Measurements from ENCODE around the gene UBA7.
"Not testable (repeated sequence)": the region's sequence is repeated elsewhere in the genome, so short reads cannot be mapped to it uniquely, and the experiment has no call there.

The UBA7 gene

DNA sequence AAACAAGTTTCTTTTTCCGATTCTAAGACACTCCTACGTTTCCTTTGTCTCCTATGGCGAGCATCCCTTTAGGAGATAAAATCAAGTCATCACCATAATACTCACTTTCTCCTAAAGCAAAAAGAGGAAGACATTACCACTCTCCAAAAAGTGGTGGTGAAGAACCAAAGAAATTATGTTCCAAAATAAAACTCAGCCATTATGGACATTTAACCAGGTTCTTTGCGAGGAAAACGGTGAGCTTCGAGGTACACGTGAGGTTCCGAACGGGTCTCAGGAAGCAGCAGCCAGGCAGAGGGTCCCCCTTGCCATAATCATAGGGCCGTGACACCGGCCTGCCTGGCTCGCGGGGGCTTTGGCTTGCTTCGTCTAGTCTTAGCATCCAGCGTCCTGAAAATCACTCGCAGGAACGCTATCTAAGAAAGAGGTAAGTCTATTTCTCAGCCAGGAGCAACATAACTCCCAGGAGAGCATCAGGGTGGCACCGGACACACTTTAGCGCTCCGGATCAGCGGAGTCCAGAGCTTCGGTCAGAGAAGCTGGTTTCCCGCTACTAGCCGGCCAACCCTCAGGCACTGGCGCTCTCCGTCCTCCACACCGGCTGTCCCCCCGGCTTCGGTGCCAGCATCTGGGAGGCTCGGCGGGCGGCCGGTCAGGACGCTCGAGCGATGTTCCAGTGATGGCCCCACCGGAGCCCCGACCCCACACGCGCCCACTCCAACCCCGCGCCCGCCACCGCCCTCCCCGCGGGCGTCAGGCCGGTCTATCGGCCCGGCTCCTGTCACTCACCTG lies 28.0 kb downstream of the UBA7 start:
- no peak for DNase-seq

DNA sequence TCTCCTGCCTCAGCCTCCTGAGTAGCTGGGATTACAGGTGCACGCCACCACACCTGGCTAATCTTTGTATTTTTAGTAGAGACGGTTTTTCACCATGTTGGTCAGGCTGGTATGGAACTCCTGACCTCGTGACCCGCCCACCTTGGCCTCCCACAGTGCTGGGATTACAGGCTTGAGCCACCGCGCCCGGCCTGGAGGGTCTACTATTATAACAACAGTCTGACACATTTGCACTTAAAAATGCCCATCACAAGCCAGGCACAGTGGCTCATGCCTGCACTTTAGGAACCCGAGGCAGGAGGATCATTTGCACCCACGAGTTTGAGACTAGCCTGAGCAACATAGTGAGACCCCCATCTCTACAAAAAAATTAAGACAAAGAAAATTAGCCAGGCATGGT lies 31.5 kb downstream of the UBA7 start:
- DNase-seq, result not testable (repeated sequence)

DNA sequence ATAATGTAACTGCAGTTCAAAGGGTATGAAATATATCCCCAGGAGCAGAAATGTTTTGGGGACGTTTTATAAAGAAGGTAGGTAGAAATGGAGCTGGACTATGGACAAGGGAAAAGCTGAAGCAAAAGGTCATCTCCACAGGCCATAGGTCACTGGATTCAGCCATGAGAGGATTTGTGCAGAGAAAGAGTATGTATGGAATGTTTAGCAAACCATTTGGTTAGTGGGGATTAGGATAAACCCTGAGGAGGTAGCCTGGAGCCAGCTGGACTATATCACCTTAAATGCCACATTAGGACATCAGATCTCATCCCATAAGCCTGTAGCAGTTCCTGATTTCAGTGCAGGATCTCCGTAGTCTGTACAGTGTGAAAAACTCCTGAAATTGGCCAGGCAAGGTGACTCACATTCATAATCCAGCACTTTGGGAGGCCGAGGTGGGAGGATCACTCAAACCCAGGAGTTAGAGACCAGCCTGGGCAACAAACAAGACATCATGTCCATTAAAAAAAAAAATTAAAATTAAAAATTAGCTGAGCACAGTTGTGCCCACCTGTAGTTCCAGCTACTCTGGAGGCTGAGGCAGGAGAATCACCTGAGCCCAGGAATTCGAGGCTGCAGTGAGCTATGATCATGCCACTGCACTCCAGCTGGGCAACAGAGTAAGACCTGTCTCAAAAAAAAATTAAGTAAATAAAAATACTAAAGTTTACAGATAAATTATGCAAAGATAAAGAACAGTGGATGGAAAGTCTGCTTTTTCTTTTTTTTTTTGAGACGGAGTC lies 32.1 kb downstream of the UBA7 start:
- DNase-seq, result no peak

DNA sequence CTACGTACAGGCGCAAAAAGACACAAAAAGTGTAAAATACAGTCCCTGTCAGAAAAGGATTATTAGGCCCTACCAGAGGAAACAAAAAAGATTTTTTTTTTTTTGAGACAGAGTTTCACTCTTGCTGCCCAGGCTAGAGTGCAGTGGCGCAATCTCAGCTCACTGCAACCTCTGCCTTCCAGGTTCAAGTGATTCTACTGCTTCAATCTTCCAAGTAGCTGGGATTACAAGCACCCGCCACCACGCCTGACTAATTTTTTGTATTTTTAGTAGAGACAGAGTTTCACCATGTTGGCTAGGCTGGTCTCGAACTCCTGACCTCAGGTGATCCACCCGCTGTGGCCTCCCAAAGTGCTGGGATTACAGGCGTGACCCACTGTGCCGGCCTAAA lies 32.8 kb downstream of the UBA7 start:
- not testable (repeated sequence) for DNase-seq

DNA sequence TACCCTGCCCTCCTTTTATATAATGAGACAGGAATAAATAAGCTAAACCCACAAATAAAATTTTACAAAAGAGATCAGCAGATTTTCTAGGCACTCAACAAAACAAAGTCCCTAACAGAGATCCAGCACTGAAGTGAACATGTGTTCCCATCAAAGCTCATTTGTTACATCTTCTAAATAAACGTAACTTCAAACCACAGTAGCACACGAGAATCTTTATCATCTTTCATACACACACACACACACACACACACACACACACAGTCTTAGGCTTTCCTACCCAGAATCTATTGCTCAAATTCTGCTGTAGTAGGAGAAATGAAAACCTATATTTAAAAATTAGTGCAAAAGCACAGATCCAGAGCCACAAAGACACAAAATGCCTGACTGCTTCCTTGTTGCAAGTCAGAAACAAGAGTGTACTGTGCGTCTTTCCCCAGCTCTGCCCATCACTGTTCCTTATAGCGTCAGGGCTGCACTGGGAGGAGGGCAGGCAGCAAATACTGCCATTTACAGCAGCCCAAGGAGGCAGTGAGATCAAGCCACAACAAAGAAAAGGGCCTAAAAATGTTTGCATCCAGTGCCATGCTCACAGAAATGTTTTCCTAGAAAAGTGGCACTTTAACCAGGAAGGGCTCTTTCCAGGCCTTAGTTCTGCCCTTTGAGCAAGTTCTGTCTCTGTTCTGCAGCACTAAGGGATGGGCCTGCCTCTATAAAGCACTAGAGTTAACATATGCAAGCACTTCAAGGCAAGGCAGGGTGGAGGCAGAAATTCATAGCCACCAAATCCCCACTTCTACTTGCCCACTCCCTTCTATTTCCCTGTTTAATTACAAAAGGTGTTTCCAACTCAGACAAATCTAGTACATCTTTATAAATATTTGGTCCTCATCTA lies 33.4 kb downstream of the UBA7 start:
- no peak for DNase-seq

DNA sequence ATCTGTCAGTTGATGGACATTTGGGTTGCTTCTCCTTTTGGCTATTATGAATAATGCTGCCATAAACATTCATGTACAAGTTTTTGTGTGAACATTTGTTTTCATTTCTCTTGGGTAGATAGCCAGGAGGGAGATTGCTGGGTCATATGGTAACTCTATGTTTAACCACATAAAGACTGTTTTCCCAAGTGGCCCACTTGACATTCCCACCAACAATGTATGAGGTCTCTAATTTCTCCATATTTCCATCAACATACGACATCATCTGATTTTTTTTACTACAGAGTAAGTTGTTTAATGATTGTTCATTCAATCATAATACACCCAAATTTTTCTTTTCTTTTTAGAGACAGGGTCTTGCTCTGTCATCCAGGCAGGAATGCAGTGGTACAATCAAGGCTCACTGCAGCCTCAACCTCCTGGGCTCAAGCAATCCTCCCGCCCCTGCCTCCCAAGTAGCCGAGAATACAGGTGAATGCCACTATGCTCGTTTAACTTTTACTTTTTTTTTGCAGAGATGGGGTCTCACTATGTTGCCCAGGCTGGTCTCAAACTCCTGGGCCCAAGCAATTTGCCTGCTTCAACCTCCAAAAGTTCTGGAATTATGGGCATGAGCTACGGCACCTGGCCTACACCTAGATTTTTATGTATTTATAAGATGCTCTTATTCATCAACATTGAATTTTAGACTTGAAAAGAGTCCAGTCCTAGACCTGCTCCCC lies 34.2 kb downstream of the UBA7 start:
- no peak for DNase-seq

DNA sequence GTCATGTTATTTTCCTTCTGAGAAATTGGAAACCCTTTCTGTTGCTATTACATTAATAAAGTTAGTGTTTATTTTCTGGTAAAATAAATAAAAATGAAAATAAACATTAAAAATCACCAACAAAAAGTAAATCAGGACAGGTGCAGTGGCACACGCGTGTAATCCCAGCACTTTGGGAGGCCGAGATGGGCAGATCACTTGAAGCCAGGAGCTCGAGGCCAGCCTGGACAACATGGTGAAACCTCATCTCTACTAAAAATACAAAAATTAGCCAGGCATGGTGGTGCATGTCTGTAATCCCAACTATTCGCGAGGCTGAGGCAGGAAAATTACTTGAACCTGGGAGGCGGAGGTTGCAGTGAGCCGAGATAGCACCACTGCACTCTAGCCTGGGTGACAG lies 37.7 kb downstream of the UBA7 start:
- not testable (repeated sequence) for DNase-seq

DNA sequence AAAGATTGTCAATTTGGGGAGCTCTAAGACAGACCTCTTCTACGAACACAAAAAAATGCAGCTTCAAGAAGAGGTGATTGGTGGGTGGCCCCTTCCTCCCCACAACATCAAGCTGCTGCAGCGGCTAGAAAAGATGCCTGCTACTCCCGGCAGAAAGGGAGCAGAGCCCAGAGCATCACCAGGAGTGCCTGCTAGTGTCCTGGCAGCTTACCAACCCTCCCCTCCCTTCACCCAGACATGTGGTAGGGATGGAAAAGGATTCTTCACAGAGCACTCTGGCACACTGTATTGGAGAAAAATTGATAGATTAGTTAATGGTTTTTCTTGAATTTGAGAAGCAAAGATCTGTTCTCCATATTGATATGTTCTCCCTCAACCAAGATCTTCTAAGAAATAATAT lies 38.2 kb downstream of the UBA7 start:
- DNase-seq, result no peak

DNA sequence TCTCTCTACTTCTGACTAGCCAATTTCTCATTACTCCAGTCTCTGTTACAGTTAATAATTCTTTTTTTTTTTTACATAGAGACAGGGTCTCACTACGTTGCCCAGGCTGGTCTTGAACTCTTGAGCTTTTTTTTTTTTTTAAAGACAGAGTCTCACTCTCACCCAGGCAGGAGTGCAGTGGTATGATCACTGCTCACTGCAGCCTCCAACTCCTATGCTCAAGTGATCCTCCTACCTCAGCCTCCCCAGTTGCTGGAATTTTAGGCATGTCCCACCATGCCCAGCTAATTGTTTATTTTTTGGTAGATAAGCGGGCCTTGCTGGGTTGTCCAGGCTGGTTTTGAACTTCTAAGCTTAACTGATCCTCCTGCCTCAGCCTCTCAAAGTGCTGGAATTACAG lies 41.0 kb downstream of the UBA7 start:
- no peak for DNase-seq

DNA sequence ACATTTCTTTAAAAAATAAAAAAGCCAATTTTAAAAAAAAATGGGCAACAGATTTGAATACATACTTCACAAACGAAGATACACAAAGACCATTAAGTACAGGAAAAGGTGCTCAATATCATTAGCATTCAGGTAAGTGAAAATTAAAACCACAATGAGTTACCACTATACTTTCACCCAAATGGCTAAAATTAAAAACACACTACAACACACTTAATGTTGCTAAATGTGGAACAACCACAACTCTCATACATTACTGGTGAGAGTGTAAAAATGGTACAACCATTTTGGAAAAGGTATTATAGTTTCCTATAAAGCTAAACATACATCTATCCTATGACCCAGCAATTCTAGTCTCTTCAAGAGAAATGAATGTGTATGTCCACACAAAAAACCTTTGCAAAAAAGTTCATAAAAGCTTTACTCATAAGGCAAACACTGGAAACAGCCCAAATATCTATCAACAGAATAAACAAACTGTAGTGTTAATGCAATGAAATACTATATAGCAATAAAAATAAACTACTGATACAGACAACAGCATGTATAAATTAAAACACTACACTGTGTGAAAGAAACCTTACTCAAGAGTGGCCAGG lies 42.3 kb downstream of the UBA7 start:
- no peak for DNase-seq

DNA sequence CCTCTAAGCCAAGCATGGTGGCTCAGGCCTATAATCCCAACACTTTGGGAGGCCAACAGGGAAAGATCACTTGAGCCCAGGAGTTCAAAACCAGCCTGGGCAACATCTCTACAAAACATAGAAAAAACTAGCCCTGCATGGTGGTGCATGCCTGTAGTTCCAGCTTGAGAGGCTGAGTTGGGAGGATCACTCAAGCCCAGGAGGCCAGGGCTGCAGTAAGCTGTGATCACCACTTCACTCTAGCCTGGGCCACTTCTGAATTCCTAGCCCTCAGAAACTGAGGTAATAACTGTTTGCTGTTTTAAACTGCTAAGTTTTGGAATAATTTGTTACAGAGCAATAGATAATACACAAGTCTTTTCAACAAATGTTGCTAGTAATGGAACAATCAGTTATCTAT lies 43.8 kb downstream of the UBA7 start:
- no peak for DNase-seq

DNA sequence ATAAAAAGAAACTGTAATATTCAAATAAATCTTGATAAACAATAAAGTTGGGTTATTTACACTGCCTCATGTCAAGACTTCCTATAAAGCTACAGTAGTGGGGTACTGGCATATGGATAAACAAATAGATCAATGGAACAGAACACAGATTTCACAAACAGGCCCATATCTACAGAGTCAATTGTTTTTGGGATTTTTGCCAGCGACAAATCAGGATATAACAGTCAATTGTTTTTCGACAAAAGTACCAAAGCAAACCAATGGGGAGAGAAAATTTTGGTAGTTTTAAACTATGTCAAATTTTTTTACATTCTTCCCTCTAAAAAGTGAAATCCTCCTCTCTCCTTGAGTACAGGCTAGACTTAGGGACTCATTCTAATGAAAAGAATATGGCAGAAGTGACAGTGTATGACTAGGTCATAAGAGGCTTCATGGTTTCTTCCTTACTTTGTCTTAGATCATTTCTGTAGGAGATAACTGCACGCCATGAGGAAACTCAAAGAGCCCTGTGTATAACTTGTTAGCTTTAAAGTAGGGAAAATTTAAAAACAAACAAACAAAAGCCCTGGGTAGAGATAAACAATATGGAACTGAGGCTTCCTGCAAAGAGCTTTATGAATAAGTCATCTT lies 44.4 kb downstream of the UBA7 start:
- no peak for DNase-seq

DNA sequence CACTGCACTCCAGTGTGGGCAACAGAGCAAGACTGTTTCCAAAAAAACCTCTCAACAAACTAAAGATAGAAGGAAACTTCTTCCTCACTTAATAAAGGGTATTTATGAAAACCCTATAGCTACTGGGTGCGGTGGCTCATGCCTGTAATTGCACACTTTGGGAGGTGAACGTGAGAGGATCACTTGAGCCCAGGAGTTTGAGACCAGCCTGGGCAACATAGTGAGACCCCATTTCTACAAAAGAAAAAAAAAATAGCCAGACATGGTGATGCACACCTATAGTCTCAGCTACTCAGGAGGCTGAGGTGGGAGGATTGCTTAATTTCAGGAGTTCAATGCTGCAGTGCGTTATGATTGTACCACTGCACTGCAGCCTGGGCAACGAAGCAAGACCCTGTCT lies 49.8 kb downstream of the UBA7 start:
- DNase-seq, result no peak

DNA sequence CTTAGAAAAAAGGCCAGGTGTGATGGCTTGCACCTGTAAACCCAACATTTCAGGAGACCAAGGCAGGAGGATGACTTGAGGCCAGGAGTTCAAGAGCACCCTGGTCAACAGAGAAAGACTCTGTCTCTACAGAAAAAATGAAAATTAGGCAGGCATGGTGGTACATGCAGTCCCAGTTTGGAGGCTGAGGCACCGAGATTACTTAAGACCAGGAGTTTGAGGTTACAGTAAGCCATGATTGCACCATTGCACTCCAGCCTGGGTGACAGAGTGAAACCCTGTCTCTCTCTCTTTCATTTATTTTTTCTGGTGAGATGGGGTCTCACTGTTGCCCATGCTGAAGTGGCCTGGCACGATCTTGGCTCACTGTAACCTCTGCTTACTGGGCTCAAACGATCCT lies 52.1 kb downstream of the UBA7 start:
- DNase-seq, result no peak

DNA sequence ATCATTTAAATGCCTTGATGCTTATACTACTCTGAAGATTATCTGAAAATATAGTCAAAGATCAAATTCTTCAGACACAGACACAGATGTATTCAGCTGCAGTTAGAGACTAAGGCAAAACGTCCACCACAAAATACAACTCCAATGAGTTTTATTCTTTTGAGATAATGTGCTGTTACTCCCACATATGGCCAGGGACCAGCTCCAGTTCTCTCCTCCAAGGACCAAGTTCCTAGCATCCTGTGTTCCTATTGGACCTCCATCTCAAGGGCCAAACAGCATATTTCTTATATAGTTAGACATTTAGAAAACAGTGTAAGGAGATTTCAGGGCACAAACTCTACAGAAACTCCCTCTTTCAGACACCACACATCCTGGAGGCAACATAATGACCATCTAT lies 54.5 kb downstream of the UBA7 start:
- DNase-seq, result no peak

DNA sequence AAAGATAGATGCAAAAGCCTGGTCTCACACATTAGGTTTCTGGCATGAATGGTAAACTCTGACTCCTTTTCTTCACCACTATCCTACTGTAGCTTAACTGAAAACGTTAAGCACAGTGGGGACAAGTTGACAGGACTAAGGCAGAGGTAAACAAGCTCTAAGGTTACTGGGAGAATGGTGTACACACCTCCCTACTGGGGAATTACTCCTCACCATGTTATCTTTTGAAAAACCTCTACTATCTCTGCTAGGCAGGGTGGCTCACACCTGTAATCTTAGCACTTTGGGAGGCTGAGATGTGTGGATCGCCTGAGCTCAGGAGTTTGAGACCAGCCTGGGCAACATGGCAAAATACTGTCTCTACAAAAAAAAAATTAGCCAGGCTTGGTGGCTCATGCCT lies 56.6 kb downstream of the UBA7 start:
- no peak for DNase-seq

DNA sequence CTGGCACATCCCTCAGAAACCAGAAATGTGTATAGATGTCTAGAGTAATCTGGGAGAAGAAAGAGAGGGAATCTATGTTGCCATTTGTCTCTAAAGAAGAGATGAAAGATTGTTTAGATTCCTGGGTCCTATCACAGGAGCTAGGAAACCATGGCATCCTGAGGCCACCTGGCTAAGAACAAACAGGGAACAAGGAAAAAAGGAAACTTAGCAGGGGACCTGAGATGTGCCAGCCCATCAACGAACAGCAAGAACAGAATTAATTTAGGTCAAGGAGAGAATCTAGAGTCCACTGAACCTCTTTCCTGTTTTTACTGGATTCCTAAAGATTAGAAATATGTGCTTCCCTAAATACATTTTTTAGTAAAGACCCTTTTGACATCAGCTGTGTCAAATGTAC lies 57.7 kb downstream of the UBA7 start:
- DNase-seq, result no peak
